Medulla oblongata (tissue), 1 donor: ENCODE measurements around the gene TMEM186.
"Not testable (repeated sequence)": the region's sequence is repeated elsewhere in the genome, so short reads cannot be mapped to it uniquely, and the experiment has no call there.

Experiments used
- DNase-seq: peaks from one replicate; pipeline ENCODE4 v3.0.0-alpha.2; 2015; ENCODE audit errors: extremely low spot score

The TMEM186 gene

GRCh38 chr16:8774208-8774607 lies 23.2 kb downstream of the TMEM186 start:
- DNase-seq: no peak

GRCh38 chr16:8773537-8773936 lies 23.9 kb downstream of the TMEM186 start:
- DNase-seq: no peak

- DNase-seq: no peak
Measured at GRCh38 chr16:8768692-8769091, 28.7 kb downstream of the TMEM186 start.

- no peak for DNase-seq
Measured at GRCh38 chr16:8768283-8768682, 29.2 kb downstream of the TMEM186 start.

- DNase-seq: no peak
Measured at GRCh38 chr16:8767176-8767575, 30.3 kb downstream of the TMEM186 start.

- no peak for DNase-seq
Measured at GRCh38 chr16:8764525-8765250, 32.8 kb downstream of the TMEM186 start.

- DNase-seq: no peak
Measured at GRCh38 chr16:8763899-8764298, 33.5 kb downstream of the TMEM186 start.

- DNase-seq: no peak
Measured at GRCh38 chr16:8763083-8763482, 34.4 kb downstream of the TMEM186 start.

- DNase-seq: no peak
Measured at GRCh38 chr16:8762254-8762653, 35.2 kb downstream of the TMEM186 start.

- DNase-seq: no peak
Measured at GRCh38 chr16:8761078-8761477, 36.4 kb downstream of the TMEM186 start.

- no peak for DNase-seq
Measured at GRCh38 chr16:8760021-8760420, 37.4 kb downstream of the TMEM186 start.

- DNase-seq: no peak
Measured at GRCh38 chr16:8758022-8758421, 39.4 kb downstream of the TMEM186 start.

GRCh38 chr16:8756755-8757154 lies 40.7 kb downstream of the TMEM186 start:
- DNase-seq: no peak

- no peak for DNase-seq
Measured at GRCh38 chr16:8753416-8754054, 43.9 kb downstream of the TMEM186 start.

- no peak for DNase-seq
Measured at GRCh38 chr16:8752706-8753105, 44.7 kb downstream of the TMEM186 start.

GRCh38 chr16:8751481-8752311 lies 45.7 kb downstream of the TMEM186 start:
- DNase-seq: no peak

- not testable (repeated sequence) for DNase-seq
Measured at GRCh38 chr16:8748944-8749343, 48.5 kb downstream of the TMEM186 start.
